Measurements from ENCODE around the gene BBX. TPM values are rescaled to one million over a fixed set of nuclear protein-coding genes. Genes with fewer than 3 reads are reported as not detected.

BBX gene
- polyA plus RNA-seq, 3 donors, result 15.7 to 25.1 (median 16.6) TPM

- H3K27me3 Mint-ChIP-seq (ENCODE audit: low read depth in 3 of 3), result no peaks in the 10 kb centered on the region
- WGBS (ENCODE audit: insufficient coverage), result no CpG with 5 or more reads among the region's 2 CpGs
- Histone ChIP-seq H3K79me2 (ENCODE audit: insufficient read depth, low read length) (no peaks in the 10 kb centered on the region), H3K27me3 (ENCODE audit: control insufficient read depth in 2 of 2, insufficient read depth in 2 of 2, low read length in 2 of 2) (no peaks in the 10 kb centered on the region), H3K9me3 (replicated peaks in 1 of 2; ENCODE audit: control insufficient read depth in 1 of 2, insufficient read depth in 1 of 2, low read length in 2 of 2) (no peaks in the 10 kb centered on the region), H3K4me3 (replicated peaks in 1 of 3; ENCODE audit: low read depth in 2 of 3, low read length in 3 of 3) (no peak overlapping the region), H4K20me1 (ENCODE audit: insufficient read depth, low read length) (no peaks in the 10 kb centered on the region), H3K4me1 (ENCODE audit: control insufficient read depth in 1 of 2, insufficient read depth in 2 of 2, low read length in 2 of 2) (peaks cover 0 to 5% of the 10 kb centered on the region in 2 donors), H2AFZ (ENCODE audit: insufficient read depth, low read depth, low read length, poor library complexity, severe bottlenecking) (no peak overlapping the region), H3K9ac (ENCODE audit: insufficient read depth, low read length, poor library complexity, severe bottlenecking) (no peak overlapping the region), H3K4me2 (replicated peaks; ENCODE audit: extremely low read depth, low read length, poor library complexity, severe bottlenecking) (no peak overlapping the region), H3K27ac (ENCODE audit: low read depth in 1 of 2, low read length in 2 of 2) (no peak overlapping the region), H3K36me3 (replicated peaks in 1 of 2; ENCODE audit: control insufficient read depth in 1 of 2, insufficient read depth in 2 of 2, low read length in 2 of 2) (peaks cover 42 to 79% of the 10 kb centered on the region in 2 donors)
- peaks cover 72 to 75% of the 10 kb centered on the region in 2 donors for H3K36me3 Mint-ChIP-seq
- no peak for TF ChIP-seq CTCF (IDR thresholded peaks at IDR 0.05)
- H3K4me3 Mint-ChIP-seq, result no peak overlapping the region
- H3K9me3 Mint-ChIP-seq, result no peaks in the 10 kb centered on the region
- intact Hi-C loops (cut with micrococcal nuclease), result no loop called here
- H3K27ac Mint-ChIP-seq, result no peak overlapping the region
- no peak for DNase-seq
- peaks cover 7% of the 10 kb centered on the region for H3K4me1 Mint-ChIP-seq
Measured at GRCh38 chr3:107806021-107806420, 283.3 kb downstream of the BBX start.

GRCh38 chr3:107806536-107806935, 283.8 kb downstream of the BBX start:
- no peak for DNase-seq
- TF ChIP-seq CTCF (IDR thresholded peaks at IDR 0.05), result no peak
- Histone ChIP-seq H4K20me1 (ENCODE audit: insufficient read depth, low read length) (no peaks in the 10 kb centered on the region), H3K4me2 (replicated peaks; ENCODE audit: extremely low read depth, low read length, poor library complexity, severe bottlenecking) (no peak overlapping the region), H3K36me3 (replicated peaks in 1 of 2; ENCODE audit: control insufficient read depth in 1 of 2, insufficient read depth in 2 of 2, low read length in 2 of 2) (peaks cover 37 to 74% of the 10 kb centered on the region in 2 donors), H3K27me3 (ENCODE audit: control insufficient read depth in 2 of 2, insufficient read depth in 2 of 2, low read length in 2 of 2) (no peaks in the 10 kb centered on the region), H2AFZ (ENCODE audit: insufficient read depth, low read depth, low read length, poor library complexity, severe bottlenecking) (no peak overlapping the region), H3K4me3 (replicated peaks in 1 of 3; ENCODE audit: low read depth in 2 of 3, low read length in 3 of 3) (no peak overlapping the region), H3K9ac (ENCODE audit: insufficient read depth, low read length, poor library complexity, severe bottlenecking) (no peak overlapping the region), H3K9me3 (replicated peaks in 1 of 2; ENCODE audit: control insufficient read depth in 1 of 2, insufficient read depth in 1 of 2, low read length in 2 of 2) (no peaks in the 10 kb centered on the region), H3K4me1 (ENCODE audit: control insufficient read depth in 1 of 2, insufficient read depth in 2 of 2, low read length in 2 of 2) (peaks cover 0 to 5% of the 10 kb centered on the region in 2 donors), H3K79me2 (ENCODE audit: insufficient read depth, low read length) (no peaks in the 10 kb centered on the region), H3K27ac (ENCODE audit: low read depth in 1 of 2, low read length in 2 of 2) (no peak overlapping the region)
- peaks cover 7% of the 10 kb centered on the region for H3K4me1 Mint-ChIP-seq
- intact Hi-C loops (cut with micrococcal nuclease), result no loop called here
- no CpG with 5 or more reads among the region's 3 CpGs for WGBS (ENCODE audit: insufficient coverage)
- H3K27ac Mint-ChIP-seq, result no peak overlapping the region
- H3K27me3 Mint-ChIP-seq (ENCODE audit: low read depth in 3 of 3), result no peaks in the 10 kb centered on the region
- no peak overlapping the region for H3K4me3 Mint-ChIP-seq
- no peaks in the 10 kb centered on the region for H3K9me3 Mint-ChIP-seq
- H3K36me3 Mint-ChIP-seq, result peaks cover 70% of the 10 kb centered on the region in 2 donors

Measured in CD14-positive monocyte (primary cell).